ENCODE data around the gene PRSS27.
A peak's percentile ranks its signal among the peaks of the same experiment; 100 is the strongest.

PRSS27 gene

GRCh38 chr16:2743007-2743810, 23.2 kb upstream of the PRSS27 start:
- Histone ChIP-seq H3K36me3 (ENCODE audit: control insufficient read depth in 2 of 2, insufficient read depth in 1 of 2, low read length in 2 of 2) (no peaks in the 10 kb centered on the region; a peak in 1 of 3 replicates), H3K4me3 (ENCODE audit: low read depth, low read length) (no peak overlapping the region), H3K27ac (ENCODE audit: extremely low read depth, low read depth, low read length) (no peak overlapping the region), H3K4me1 (ENCODE audit: control insufficient read depth, insufficient read depth, low read length) (no peaks in the 10 kb centered on the region), H3K9me3 (ENCODE audit: control insufficient read depth, insufficient read depth, low read depth, low read length) (no peaks in the 10 kb centered on the region)
- TF ChIP-seq ZNF10 (tag by site-specific recombination; IDR thresholded peaks at IDR 0.05) (peak; percentile 60; the same call in 1 of the 2 replicates), ZNF777 (tag by site-specific recombination; IDR thresholded peaks at IDR 0.05; ENCODE audit: borderline replicate concordance) (no peak)
- ChIA-PET POLR2A (no interaction called here), CTCF (no interaction called here)

DNA sequence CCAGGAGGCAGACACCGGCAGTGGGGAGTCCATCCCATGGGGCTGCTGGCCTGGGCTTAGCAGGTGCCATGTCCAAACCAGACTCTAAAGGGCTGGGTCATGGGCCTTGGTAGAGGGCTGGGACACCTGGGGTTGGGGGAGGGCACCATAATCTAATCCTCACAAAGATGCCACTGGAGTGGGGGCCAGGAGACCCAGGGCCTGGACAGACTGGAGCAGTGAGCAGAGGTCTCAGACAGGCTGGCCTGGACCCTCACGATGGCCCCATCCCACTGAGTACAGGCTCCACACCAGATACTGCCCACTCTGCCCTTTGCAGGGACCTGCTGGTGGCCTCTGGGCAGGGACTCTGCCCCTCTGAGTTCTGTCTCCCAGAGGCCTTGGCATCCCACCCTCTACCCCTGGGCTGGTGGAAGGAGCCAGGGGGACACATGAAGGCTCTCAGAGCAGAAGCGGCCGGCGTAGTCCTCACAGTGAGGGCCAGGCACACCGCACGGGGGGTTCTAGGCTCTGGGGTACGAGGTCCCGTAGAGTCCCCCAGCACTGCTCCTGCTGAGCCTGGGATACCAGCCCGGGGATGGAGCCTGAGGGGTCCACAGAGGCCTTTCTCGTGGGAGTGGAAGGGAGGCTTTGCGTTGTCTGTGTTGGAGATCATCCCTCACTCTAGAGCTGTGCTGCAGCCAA, 22.4 kb upstream of the PRSS27 start:
- Histone ChIP-seq H3K4me1 (ENCODE audit: control insufficient read depth, insufficient read depth, low read length) (no peaks in the 10 kb centered on the region), H3K4me3 (ENCODE audit: low read depth, low read length) (no peak overlapping the region), H3K27ac (ENCODE audit: extremely low read depth, low read depth, low read length) (no peak overlapping the region), H3K36me3 (ENCODE audit: control insufficient read depth in 2 of 2, insufficient read depth in 1 of 2, low read length in 2 of 2) (no peaks in the 10 kb centered on the region), H3K9me3 (ENCODE audit: control insufficient read depth, insufficient read depth, low read depth, low read length) (no peaks in the 10 kb centered on the region)
- CTCF ChIA-PET: no interaction called here
- TF ChIP-seq ZIC2 (tag by site-specific recombination; IDR thresholded peaks at IDR 0.05): peak; percentile 27; the same call in 1 of the 2 replicates
- TF ChIP-seq, protein P1, sequence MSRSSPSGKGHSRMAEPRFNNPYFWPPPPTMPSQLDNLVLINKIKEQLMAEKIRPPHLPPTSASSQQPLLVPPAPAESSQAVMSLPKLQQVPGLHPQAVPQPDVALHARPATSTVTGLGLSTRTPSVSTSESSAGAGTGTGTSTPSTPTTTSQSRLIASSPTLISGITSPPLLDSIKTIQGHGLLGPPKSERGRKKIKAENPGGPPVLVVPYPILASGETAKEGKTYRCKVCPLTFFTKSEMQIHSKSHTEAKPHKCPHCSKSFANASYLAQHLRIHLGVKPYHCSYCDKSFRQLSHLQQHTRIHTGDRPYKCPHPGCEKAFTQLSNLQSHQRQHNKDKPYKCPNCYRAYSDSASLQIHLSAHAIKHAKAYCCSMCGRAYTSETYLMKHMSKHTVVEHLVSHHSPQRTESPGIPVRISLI (tag by site-specific recombination; IDR thresholded peaks at IDR 0.05): no peak
- POLR2A ChIA-PET: interaction anchor here (0.6 to 1.3 kb wide), 2 partner anchors 126 to 587 kb away, joined by 3 read pairs; partner anchors contain the start of gene TRAF7

DNA sequence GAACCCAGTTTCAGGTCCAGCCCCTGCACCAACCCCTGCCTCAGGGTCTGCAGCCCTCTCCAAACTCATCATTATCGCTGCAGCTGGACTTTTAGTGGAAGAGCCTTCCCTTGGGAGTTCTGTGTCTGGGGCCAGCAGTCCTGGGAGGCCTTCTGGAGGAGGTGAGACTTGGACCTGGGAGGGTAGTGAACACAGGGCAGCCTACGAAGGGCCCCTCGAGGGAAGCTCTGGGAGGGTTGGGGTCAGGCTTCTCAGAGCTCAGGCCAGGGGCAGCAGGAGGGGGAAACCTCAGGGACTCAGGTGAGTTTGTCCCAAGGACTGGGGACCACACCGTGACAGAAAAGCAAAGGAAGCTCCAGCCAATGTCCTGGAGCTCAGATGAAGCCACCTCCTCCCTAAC, 21.1 kb upstream of the PRSS27 start:
- H3K4me3 ChIP-seq (ENCODE audit: low read depth, low read length): no peak overlapping the region
- H3K36me3 ChIP-seq (ENCODE audit: control insufficient read depth in 2 of 2, insufficient read depth in 1 of 2, low read length in 2 of 2): no peaks in the 10 kb centered on the region
- CTCF ChIA-PET: no interaction called here
- H3K9me3 ChIP-seq (ENCODE audit: control insufficient read depth, insufficient read depth, low read depth, low read length): no peaks in the 10 kb centered on the region
- 0 out of 2 replicates have a peak overlapping the region, but pooled peaks have one; percentile 11 for H3K27ac ChIP-seq (ENCODE audit: extremely low read depth, low read depth, low read length)
- no peaks in the 10 kb centered on the region for H3K4me1 ChIP-seq (ENCODE audit: control insufficient read depth, insufficient read depth, low read length)
- POLR2A ChIA-PET: interaction anchor here (1.1 to 2.0 kb wide), 3 partner anchors 12 to 127 kb away, joined by 3 to 4 read pairs (median 4); no protein-coding TSS in a partner anchor
- TF ChIP-seq ZNF138 (tag by site-specific recombination; IDR thresholded peaks at IDR 0.05; ENCODE audit: borderline replicate concordance) (no peak), KLF9 (tag by site-specific recombination; IDR thresholded peaks at IDR 0.05; ENCODE audit: low read depth) (no peak), ZNF121 (tag by site-specific recombination; IDR thresholded peaks at IDR 0.05) (no peak), ZNF548 (tag by site-specific recombination; IDR thresholded peaks at IDR 0.05) (no peak), ZNF133 (tag by site-specific recombination; IDR thresholded peaks at IDR 0.05) (no peak), IKZF3 (tag by site-specific recombination; IDR thresholded peaks at IDR 0.05) (no peak), PRDM2 (tag by site-specific recombination; IDR thresholded peaks at IDR 0.05; ENCODE audit: borderline replicate concordance) (no peak), CTCF (tag by site-specific recombination; IDR thresholded peaks at IDR 0.05) (no peak)
- TF ChIP-seq, protein P2, sequence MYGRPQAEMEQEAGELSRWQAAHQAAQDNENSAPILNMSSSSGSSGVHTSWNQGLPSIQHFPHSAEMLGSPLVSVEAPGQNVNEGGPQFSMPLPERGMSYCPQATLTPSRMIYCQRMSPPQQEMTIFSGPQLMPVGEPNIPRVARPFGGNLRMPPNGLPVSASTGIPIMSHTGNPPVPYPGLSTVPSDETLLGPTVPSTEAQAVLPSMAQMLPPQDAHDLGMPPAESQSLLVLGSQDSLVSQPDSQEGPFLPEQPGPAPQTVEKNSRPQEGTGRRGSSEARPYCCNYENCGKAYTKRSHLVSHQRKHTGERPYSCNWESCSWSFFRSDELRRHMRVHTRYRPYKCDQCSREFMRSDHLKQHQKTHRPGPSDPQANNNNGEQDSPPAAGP (tag by site-specific recombination; IDR thresholded peaks at IDR 0.05): no peak
- TF ChIP-seq, protein P3, sequence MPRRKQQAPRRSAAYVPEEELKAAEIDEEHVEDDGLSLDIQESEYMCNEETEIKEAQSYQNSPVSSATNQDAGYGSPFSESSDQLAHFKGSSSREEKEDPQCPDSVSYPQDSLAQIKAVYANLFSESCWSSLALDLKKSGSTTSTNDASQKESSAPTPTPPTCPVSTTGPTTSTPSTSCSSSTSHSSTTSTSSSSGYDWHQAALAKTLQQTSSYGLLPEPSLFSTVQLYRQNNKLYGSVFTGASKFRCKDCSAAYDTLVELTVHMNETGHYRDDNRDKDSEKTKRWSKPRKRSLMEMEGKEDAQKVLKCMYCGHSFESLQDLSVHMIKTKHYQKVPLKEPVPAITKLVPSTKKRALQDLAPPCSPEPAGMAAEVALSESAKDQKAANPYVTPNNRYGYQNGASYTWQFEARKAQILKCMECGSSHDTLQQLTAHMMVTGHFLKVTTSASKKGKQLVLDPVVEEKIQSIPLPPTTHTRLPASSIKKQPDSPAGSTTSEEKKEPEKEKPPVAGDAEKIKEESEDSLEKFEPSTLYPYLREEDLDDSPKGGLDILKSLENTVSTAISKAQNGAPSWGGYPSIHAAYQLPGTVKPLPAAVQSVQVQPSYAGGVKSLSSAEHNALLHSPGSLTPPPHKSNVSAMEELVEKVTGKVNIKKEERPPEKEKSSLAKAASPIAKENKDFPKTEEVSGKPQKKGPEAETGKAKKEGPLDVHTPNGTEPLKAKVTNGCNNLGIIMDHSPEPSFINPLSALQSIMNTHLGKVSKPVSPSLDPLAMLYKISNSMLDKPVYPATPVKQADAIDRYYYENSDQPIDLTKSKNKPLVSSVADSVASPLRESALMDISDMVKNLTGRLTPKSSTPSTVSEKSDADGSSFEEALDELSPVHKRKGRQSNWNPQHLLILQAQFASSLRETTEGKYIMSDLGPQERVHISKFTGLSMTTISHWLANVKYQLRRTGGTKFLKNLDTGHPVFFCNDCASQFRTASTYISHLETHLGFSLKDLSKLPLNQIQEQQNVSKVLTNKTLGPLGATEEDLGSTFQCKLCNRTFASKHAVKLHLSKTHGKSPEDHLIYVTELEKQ (tag by site-specific recombination; IDR thresholded peaks at IDR 0.05; ENCODE audit: borderline replicate concordance): no peak
